ENCODE results near the gene SHMT1. TPM values are rescaled to one million over a fixed set of nuclear protein-coding genes. Genes with fewer than 3 reads are reported as not detected.
"Not testable (repeated sequence)": the region's sequence is repeated elsewhere in the genome, so short reads cannot be mapped to it uniquely, and the experiment has no call there.

SHMT1 gene
- polyA plus RNA-seq, 4 donors, result 19.2 to 202 (median 75.4) TPM

DNA sequence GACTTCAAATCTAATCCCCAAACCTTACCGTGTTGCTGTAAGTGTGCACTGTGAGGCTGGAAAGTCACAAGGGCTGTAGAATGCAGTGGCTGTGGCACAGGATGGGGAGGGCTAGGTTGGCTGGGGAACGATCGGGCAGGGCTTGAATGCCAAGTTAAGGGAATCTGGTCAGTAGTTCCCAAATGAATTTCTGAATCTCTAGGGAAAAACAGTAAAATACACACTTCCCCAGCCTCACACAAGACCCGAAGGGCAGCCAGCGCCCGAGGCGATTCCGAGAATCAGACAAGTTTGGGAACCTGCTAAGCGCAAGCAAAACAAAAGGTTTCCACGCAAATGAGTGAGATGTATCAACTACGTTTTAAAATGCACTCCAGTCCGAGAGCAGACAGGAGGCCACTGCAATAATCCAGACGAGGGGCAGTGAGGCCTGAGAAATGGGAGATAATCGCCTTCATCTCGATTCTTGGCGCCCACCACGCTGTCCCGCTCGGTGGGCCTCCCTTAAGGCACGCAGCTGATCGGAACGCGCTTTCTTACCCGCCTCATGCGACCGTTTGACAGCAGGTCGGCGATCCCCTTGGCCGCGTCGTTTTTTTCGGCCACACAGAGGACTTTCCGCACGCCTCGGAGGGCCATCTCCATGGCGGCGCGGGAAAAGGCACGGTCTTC lies 49.2 kb downstream of the SHMT1 start:
- H3K36me3 ChIP-seq (ENCODE audit: control insufficient read depth in 3 of 3, insufficient read depth in 2 of 3, low read depth in 1 of 3, low read length in 3 of 3), result peaks cover 0 to 51% (median 0%) of the 10 kb centered on the region in 3 donors
- FAIRE-seq (no peak), DNase-seq (peak; percentile 22 to 39)
- H3K9me3 ChIP-seq (ENCODE audit: control insufficient read depth in 2 of 2, insufficient read depth in 1 of 2, low read depth in 1 of 2, low read length in 1 of 2), result peaks cover 0 to 28% of the 10 kb centered on the region in 2 donors
- H3K27ac ChIP-seq (ENCODE audit: low read depth in 1 of 3, low read length in 2 of 3), result peak overlapping the region; percentile 57 to 98 (median 91)
- H3K4me1 ChIP-seq (ENCODE audit: control insufficient read depth in 3 of 3, insufficient read depth in 2 of 3, low read depth in 1 of 3, low read length in 2 of 3), result peaks cover 8 to 36% (median 31%) of the 10 kb centered on the region in 3 donors
- H3K4me3 ChIP-seq (ENCODE audit: low read depth in 1 of 3, low read length in 3 of 3), result peak overlapping the region; percentile 68 to 91 (median 91)
- H3K27me3 ChIP-seq (ENCODE audit: control insufficient read depth in 3 of 3, insufficient read depth in 3 of 3, low read length in 3 of 3), result no peaks in the 10 kb centered on the region
- WGBS, 3 donors, result 0% methylated on average over 39 of the region's 39 CpGs

DNA sequence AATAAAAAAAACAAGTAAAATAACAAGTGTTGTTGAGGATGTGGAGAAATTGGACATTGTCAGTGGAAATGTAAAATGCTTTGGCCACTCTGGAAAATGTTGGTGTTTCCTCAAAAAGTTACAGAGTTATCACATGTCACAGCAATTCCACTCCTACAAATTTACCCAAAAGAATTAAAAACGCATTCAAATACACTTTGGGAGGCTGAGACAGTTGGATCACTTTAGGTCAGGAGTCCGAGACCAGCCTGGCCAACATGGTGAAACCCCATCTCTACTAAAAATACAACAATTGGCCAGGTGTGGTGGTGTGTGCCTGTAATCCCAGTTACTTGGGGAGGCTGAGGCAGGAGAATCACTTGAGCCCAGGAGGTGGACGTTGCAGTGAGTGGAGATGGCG lies 54.1 kb downstream of the SHMT1 start:
- Histone ChIP-seq H3K27ac (ENCODE audit: low read depth in 1 of 3, low read length in 2 of 3) (no peak overlapping the region), H3K9me3 (ENCODE audit: control insufficient read depth in 2 of 2, insufficient read depth in 1 of 2, low read depth in 1 of 2, low read length in 1 of 2) (no peaks in the 10 kb centered on the region), H3K27me3 (ENCODE audit: control insufficient read depth in 3 of 3, insufficient read depth in 3 of 3, low read length in 3 of 3) (no peaks in the 10 kb centered on the region), H3K36me3 (ENCODE audit: control insufficient read depth in 3 of 3, insufficient read depth in 2 of 3, low read depth in 1 of 3, low read length in 3 of 3) (peaks cover 6 to 46% (median 14%) of the 10 kb centered on the region in 3 donors), H3K4me1 (ENCODE audit: control insufficient read depth in 3 of 3, insufficient read depth in 2 of 3, low read depth in 1 of 3, low read length in 2 of 3) (peaks cover 0 to 10% (median 10%) of the 10 kb centered on the region in 3 donors), H3K4me3 (ENCODE audit: low read depth in 1 of 3, low read length in 3 of 3) (no peak overlapping the region)
- DNase-seq (no peak), FAIRE-seq (no peak)
- WGBS, 3 donors, result 92 to 98% (median 93%) methylated on average over 4 of the region's 4 CpGs

DNA sequence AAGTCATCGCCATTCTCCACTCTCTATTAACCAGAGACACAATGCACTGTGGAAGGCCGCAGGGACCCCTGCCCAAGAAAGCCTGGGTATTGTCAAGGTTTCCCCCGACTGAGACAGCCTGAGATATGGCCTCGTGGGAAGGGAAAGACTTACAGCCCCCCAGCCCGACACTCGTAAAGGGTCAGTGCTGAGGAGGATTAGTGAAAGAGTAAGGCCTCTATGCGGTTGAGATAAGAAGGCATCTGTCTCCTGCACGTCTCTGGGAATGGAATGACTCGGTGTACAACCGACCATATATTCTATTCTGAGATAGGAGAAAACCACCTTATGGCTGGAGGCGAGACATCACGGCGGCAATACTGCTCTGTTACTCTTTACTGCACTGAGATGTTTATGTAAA lies 60.1 kb downstream of the SHMT1 start:
- not testable (repeated sequence) for H3K27ac ChIP-seq (ENCODE audit: low read depth in 1 of 3, low read length in 2 of 3); DNase-seq; H3K27me3 ChIP-seq (ENCODE audit: control insufficient read depth in 3 of 3, insufficient read depth in 3 of 3, low read length in 3 of 3); H3K4me1 ChIP-seq (ENCODE audit: control insufficient read depth in 3 of 3, insufficient read depth in 2 of 3, low read depth in 1 of 3, low read length in 2 of 3); FAIRE-seq; H3K9me3 ChIP-seq (ENCODE audit: control insufficient read depth in 2 of 2, insufficient read depth in 1 of 2, low read depth in 1 of 2, low read length in 1 of 2); H3K4me3 ChIP-seq (ENCODE audit: low read depth in 1 of 3, low read length in 3 of 3)
- H3K36me3 ChIP-seq (ENCODE audit: control insufficient read depth in 3 of 3, insufficient read depth in 2 of 3, low read depth in 1 of 3, low read length in 3 of 3), result peaks cover 16 to 55% (median 29%) of the 10 kb centered on the region in 3 donors
- 82 to 90% (median 90%) methylated on average over 13 of the region's 13 CpGs for WGBS, 3 donors

DNA sequence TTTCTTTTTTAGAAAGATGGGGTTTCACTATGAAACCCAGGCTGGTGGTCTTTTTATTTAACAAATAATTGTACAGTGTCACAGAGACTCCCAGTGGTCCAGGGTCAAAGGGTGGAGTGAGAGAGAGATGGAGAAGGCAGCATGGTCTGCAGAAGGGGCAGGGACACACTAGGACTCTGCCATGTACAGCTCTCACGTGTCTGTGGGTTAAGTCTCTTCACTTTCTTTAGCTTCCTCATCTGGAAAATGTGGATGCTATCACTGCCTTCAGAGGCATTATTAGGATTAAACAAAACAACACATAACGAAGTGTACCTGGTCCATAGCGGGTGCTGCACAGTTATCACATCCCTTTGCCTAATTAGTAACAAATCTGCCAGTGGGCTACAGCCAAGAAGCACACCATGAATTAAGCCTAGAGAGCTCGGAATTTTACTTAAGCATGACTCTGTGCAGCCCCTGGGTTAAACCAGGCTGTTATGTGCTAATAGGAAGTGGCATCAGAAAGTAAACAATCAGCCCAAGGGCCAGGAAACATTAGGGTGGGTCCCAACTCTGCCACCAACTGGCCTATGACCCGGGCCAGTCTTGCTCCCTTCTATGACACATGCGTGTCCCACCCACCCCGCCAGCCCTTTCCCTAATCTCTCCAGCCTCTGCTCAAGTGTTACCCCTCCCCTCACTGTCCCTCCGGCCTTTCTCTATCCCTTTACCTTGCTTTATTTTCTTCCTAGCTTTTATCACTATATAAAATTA lies 62.4 kb downstream of the SHMT1 start:
- Histone ChIP-seq H3K4me3 (ENCODE audit: low read depth in 1 of 3, low read length in 3 of 3) (no peak overlapping the region), H3K27ac (ENCODE audit: low read depth in 1 of 3, low read length in 2 of 3) (no peak overlapping the region), H3K4me1 (ENCODE audit: control insufficient read depth in 3 of 3, insufficient read depth in 2 of 3, low read depth in 1 of 3, low read length in 2 of 3) (no peaks in the 10 kb centered on the region), H3K27me3 (ENCODE audit: control insufficient read depth in 3 of 3, insufficient read depth in 3 of 3, low read length in 3 of 3) (no peaks in the 10 kb centered on the region), H3K36me3 (ENCODE audit: control insufficient read depth in 3 of 3, insufficient read depth in 2 of 3, low read depth in 1 of 3, low read length in 3 of 3) (peaks cover 10 to 49% (median 21%) of the 10 kb centered on the region in 3 donors), H3K9me3 (ENCODE audit: control insufficient read depth in 2 of 2, insufficient read depth in 1 of 2, low read depth in 1 of 2, low read length in 1 of 2) (no peaks in the 10 kb centered on the region)
- WGBS, 3 donors, result 79 to 87% (median 82%) methylated on average over 8 of the region's 8 CpGs
- DNase-seq, result no peak
- FAIRE-seq, result no peak

DNA sequence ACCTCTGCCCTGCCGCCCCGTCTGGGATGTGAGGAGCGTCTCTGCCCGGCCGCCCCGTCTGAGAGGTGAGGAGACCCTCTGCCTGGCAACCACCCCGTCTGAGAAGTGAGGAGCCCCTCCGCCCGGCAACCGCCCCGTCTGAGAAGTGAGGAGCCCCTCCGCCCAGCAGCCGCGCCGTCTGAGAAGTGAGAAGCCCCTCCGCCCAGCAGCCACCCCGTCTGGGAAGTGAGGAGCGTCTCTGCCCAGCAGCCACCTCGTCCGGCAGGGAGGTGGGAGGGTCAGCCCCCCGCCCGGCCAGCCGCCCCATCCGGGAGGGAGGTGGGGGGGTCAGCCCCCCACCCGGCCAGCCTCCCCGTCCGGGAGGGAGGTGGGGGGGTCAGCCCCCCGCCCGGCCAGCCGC lies 65.3 kb downstream of the SHMT1 start:
- not testable (repeated sequence) for H3K27ac ChIP-seq (ENCODE audit: low read depth in 1 of 3, low read length in 2 of 3); H3K27me3 ChIP-seq (ENCODE audit: control insufficient read depth in 3 of 3, insufficient read depth in 3 of 3, low read length in 3 of 3); H3K4me1 ChIP-seq (ENCODE audit: control insufficient read depth in 3 of 3, insufficient read depth in 2 of 3, low read depth in 1 of 3, low read length in 2 of 3); FAIRE-seq; H3K4me3 ChIP-seq (ENCODE audit: low read depth in 1 of 3, low read length in 3 of 3); H3K9me3 ChIP-seq (ENCODE audit: control insufficient read depth in 2 of 2, insufficient read depth in 1 of 2, low read depth in 1 of 2, low read length in 1 of 2); DNase-seq
- 93 to 94% methylated on average over 6 to 30 of the region's 30 CpGs; no CpG with 5 or more reads in 1 of the 3 donors for WGBS, 3 donors
- peaks cover 11 to 53% (median 17%) of the 10 kb centered on the region in 3 donors for H3K36me3 ChIP-seq (ENCODE audit: control insufficient read depth in 3 of 3, insufficient read depth in 2 of 3, low read depth in 1 of 3, low read length in 3 of 3)

DNA sequence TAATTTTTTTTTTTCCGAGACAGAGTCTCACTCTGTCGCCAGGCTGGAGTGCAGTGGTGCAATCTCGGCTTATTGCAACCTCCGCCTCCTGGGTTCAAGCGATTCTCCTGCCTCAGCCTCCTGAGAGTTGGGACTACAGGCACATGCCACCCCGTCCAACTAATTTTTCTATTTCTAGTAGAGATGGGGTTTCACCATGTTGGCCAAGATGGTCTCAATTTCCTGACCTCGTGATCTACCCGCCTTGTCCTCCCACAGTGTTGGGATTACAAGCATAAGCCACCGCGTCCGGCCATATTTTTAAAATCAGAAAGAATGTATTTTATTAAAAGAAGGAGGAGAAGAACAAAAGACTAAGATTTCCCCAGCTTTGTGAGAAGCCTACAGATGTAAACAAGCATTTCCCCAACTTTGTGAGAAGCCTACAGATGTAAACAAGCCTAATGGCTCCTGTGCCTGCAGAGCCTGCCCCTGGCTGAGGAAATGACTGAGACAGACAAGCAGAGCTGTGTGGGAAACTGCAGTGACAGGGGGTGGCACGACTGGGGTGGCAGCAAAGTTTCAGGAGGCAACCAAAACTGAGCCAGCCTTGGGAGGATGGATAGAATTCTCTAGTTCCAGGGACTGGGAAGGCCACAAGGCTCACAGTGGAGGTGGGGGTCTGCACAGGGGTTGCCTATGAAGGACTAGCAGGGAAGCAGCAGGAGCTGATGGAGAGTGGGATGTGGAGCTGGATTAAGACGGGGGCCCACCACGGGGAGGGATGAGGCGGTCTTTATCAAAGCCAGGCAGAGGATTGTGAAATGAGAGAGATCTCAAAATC lies 71.4 kb downstream of the SHMT1 start:
- Histone ChIP-seq H3K27me3 (ENCODE audit: control insufficient read depth in 3 of 3, insufficient read depth in 3 of 3, low read length in 3 of 3) (no peaks in the 10 kb centered on the region), H3K27ac (ENCODE audit: low read depth in 1 of 3, low read length in 2 of 3) (no peak overlapping the region), H3K9me3 (ENCODE audit: control insufficient read depth in 2 of 2, insufficient read depth in 1 of 2, low read depth in 1 of 2, low read length in 1 of 2) (no peaks in the 10 kb centered on the region), H3K4me3 (ENCODE audit: low read depth in 1 of 3, low read length in 3 of 3) (no peak overlapping the region), H3K36me3 (ENCODE audit: control insufficient read depth in 3 of 3, insufficient read depth in 2 of 3, low read depth in 1 of 3, low read length in 3 of 3) (peaks cover 17 to 78% (median 21%) of the 10 kb centered on the region in 3 donors), H3K4me1 (ENCODE audit: control insufficient read depth in 3 of 3, insufficient read depth in 2 of 3, low read depth in 1 of 3, low read length in 2 of 3) (no peaks in the 10 kb centered on the region)
- DNase-seq (no peak), FAIRE-seq (no peak)
- WGBS, 3 donors, result 94 to 95% (median 94%) methylated on average over 15 of the region's 15 CpGs

DNA sequence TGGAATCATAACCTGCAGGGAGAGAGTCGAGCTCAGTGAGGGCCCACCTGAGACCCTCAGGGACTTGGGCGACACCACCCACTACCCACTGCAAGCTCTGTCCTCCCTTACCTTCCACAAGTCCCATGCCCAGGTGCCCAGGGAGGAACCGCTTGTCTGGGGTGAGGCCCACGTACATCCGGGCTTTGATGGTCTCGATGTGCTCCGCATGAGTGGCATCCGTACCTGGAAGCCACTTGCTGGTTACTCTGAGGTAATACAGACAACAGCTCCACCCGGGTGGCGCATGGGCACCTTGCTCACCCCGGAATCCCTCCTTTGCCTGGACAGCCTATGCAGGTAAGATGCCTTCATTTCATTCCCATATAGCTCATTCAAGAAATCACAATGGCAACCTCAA lies 78.1 kb downstream of the SHMT1 start:
- H3K27ac ChIP-seq (ENCODE audit: low read depth in 1 of 3, low read length in 2 of 3), result no peak overlapping the region
- no peak for DNase-seq
- no peaks in the 10 kb centered on the region for H3K4me1 ChIP-seq (ENCODE audit: control insufficient read depth in 3 of 3, insufficient read depth in 2 of 3, low read depth in 1 of 3, low read length in 2 of 3)
- H3K9me3 ChIP-seq (ENCODE audit: control insufficient read depth in 2 of 2, insufficient read depth in 1 of 2, low read depth in 1 of 2, low read length in 1 of 2), result no peaks in the 10 kb centered on the region
- H3K4me3 ChIP-seq (ENCODE audit: low read depth in 1 of 3, low read length in 3 of 3), result no peak overlapping the region
- no peak for FAIRE-seq
- no peaks in the 10 kb centered on the region for H3K27me3 ChIP-seq (ENCODE audit: control insufficient read depth in 3 of 3, insufficient read depth in 3 of 3, low read length in 3 of 3)
- peaks cover 27 to 74% (median 30%) of the 10 kb centered on the region in 3 donors for H3K36me3 ChIP-seq (ENCODE audit: control insufficient read depth in 3 of 3, insufficient read depth in 2 of 3, low read depth in 1 of 3, low read length in 3 of 3)
- 96 to 98% (median 97%) methylated on average over 11 of the region's 11 CpGs for WGBS, 3 donors

DNA sequence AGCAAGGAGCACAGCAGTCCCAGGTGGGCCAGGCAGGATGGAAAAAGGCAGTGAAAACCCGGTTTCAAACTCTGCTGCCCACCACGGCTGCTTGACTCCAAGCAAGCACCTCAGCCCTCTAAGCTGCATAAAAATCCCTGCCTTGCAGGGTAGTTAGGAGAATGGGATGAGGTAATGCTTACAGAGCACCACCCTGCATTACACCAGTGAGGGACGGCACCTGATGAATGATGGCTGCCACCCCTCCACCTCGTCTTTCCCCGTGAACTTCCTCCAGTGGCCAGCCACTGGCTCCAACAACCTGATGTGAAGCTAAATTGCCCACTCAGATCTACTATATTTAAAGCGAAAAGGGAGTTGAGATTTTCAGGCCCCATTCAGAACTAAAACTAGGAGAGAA lies 81.6 kb downstream of the SHMT1 start:
- FAIRE-seq, result no peak
- Histone ChIP-seq H3K27me3 (ENCODE audit: control insufficient read depth in 3 of 3, insufficient read depth in 3 of 3, low read length in 3 of 3) (no peaks in the 10 kb centered on the region), H3K9me3 (ENCODE audit: control insufficient read depth in 2 of 2, insufficient read depth in 1 of 2, low read depth in 1 of 2, low read length in 1 of 2) (no peaks in the 10 kb centered on the region), H3K4me1 (ENCODE audit: control insufficient read depth in 3 of 3, insufficient read depth in 2 of 3, low read depth in 1 of 3, low read length in 2 of 3) (no peaks in the 10 kb centered on the region), H3K36me3 (ENCODE audit: control insufficient read depth in 3 of 3, insufficient read depth in 2 of 3, low read depth in 1 of 3, low read length in 3 of 3) (peaks cover 34 to 77% (median 34%) of the 10 kb centered on the region in 3 donors), H3K27ac (ENCODE audit: low read depth in 1 of 3, low read length in 2 of 3) (no peak overlapping the region), H3K4me3 (ENCODE audit: low read depth in 1 of 3, low read length in 3 of 3) (no peak overlapping the region)
- DNase-seq, result no peak
- WGBS, 3 donors, result 94 to 96% (median 96%) methylated on average over 6 of the region's 6 CpGs
